Smooth muscle cell (in vitro differentiated cells): ENCODE measurements around the gene DUSP19. TPM values are rescaled to one million over a fixed set of nuclear protein-coding genes. Genes with fewer than 3 reads are reported as not detected.

Experiments used
- DNase-seq: peaks from one replicate; lab custom pipeline; 2025; ENCODE audit not compliant: unreplicated experiment; lab: John Stamatoyannopoulos, UW
- H2AFZ ChIP-seq: fragments of 200-600 bp; sonication (generic); 2 replicates; pipeline ENCODE4 v1.6.0; 2016; ENCODE audit warnings: antibody characterized with exemption, low read depth, mild to moderate bottlenecking
- H3F3A ChIP-seq: fragments of 200-600 bp; sonication (generic); 2 replicates; pipeline ENCODE4 v1.6.0; 2017; ENCODE audit warnings: antibody characterized with exemption, low read depth
- H3K27ac ChIP-seq: fragments of 200-600 bp; sonication (generic); 2 replicates; pipeline ENCODE4 v1.5.1; 2016; ENCODE audit warnings: low read depth, mild to moderate bottlenecking
- H3K27me3 ChIP-seq: fragments of 200-600 bp; sonication (generic); 2 replicates; pipeline ENCODE4 v1.6.1; 2016; ENCODE audit warnings: low read depth, mild to moderate bottlenecking
- H3K36me3 ChIP-seq: fragments of 200-600 bp; sonication (generic); 2 replicates; pipeline ENCODE4 v1.5.1; 2016; ENCODE audit warnings: low read depth
- H3K4me1 ChIP-seq: fragments of 200-600 bp; sonication (generic); 2 replicates; pipeline ENCODE4 v1.5.1; 2016; ENCODE audit warnings: low read depth
- H3K4me2 ChIP-seq: fragments of 200-600 bp; sonication (generic); 2 replicates; pipeline ENCODE4 v1.6.0; 2016; ENCODE audit warnings: mild to moderate bottlenecking
- H3K4me3 ChIP-seq: fragments of 200-600 bp; sonication (generic); 2 replicates; pipeline ENCODE4 v1.5.1; 2016; ENCODE audit warnings: mild to moderate bottlenecking
- H3K79me2 ChIP-seq: fragments of 200-600 bp; sonication (generic); 2 replicates; pipeline ENCODE4 v1.6.0; 2016; ENCODE audit warnings: low read depth, mild to moderate bottlenecking
- H3K9ac ChIP-seq: fragments of 200-600 bp; sonication (generic); 2 replicates; pipeline ENCODE4 v1.6.0; 2016; ENCODE audit warnings: low read depth
- H3K9me3 ChIP-seq: fragments of 200-600 bp; sonication (generic); replicated peaks from 2 replicates; pipeline ENCODE4 v1.5.1; 2016; ENCODE audit warnings: low read depth
- H4K20me1 ChIP-seq: fragments of 200-600 bp; sonication (generic); 2 replicates; pipeline ENCODE4 v1.6.0; 2016; ENCODE audit warnings: low read depth
- CTCF ChIP-seq: fragments of 200-600 bp; sonication (generic); IDR thresholded peaks from 2 replicates; pipeline ENCODE4 v1.5.1; 2017; ENCODE audit warnings: borderline replicate concordance, mild to moderate bottlenecking, antibody characterized with exemption; ENCODE audit not compliant: insufficient read depth, poor library complexity, severe bottlenecking
- WGBS: methylation state at CpG from one replicate; pipeline ENCODE4 v1.1.7; 2016; ENCODE audit warnings: low lambda C conversion rate; 5-methylcytosine and 5-hydroxymethylcytosine counted together
- polyA plus RNA-seq: library from polyadenylated mRNA; unstranded; fragments of >200 nt; fragmentation: Nextera tagmentation; extraction: Ambion mirVana; gene quantifications from 2 replicates; pipeline ENCODE4 v1.2.1, GENCODE V29; 2016
- total RNA-seq: library from RNA; depleted of rRNA; stranded (reverse); fragments of >200 nt; gene quantifications from 2 replicates; pipeline ENCODE4 v1.2.3, GENCODE V29; 2014

Gene DUSP19
- total and polyA plus RNA-seq, 2 experiments from 2014 or later, result 0.70 to 1.2 TPM

GRCh38 chr2:183060571-183061231 is 17.8 kb upstream of the DUSP19 start:
- Histone ChIP-seq H4K20me1 (no peaks in the 10 kb centered on the region), H3K36me3 (no peaks in the 10 kb centered on the region), H3K79me2 (no peaks in the 10 kb centered on the region), H3K4me1 (no peaks in the 10 kb centered on the region), H3K9ac (no peak overlapping the region), H3K4me3 (no peak overlapping the region), H3K27me3 (no peaks in the 10 kb centered on the region), H2AFZ (no peak overlapping the region), H3K27ac (no peak overlapping the region), H3K4me2 (no peak overlapping the region), H3K9me3 (no peaks in the 10 kb centered on the region), H3F3A (no peaks in the 10 kb centered on the region)
- no peak for TF ChIP-seq CTCF
- no peak for DNase-seq
- 97% methylated on average over 14 of the region's 14 CpGs for WGBS

GRCh38 chr2:183063083-183063482 is 15.5 kb upstream of the DUSP19 start:
- H3K79me2 ChIP-seq, result no peaks in the 10 kb centered on the region
- H3F3A ChIP-seq, result no peaks in the 10 kb centered on the region
- H3K4me3 ChIP-seq, result no peak overlapping the region
- no peak overlapping the region for H2AFZ ChIP-seq
- no peak overlapping the region for H3K27ac ChIP-seq
- H3K9me3 ChIP-seq, result no peaks in the 10 kb centered on the region
- no peak for TF ChIP-seq CTCF
- H3K9ac ChIP-seq, result no peak overlapping the region
- 37% methylated on average over 2 of the region's 2 CpGs for WGBS
- DNase-seq, result no peak
- no peaks in the 10 kb centered on the region for H3K36me3 ChIP-seq
- H3K4me1 ChIP-seq, result no peaks in the 10 kb centered on the region
- H3K4me2 ChIP-seq, result no peak overlapping the region
- H3K27me3 ChIP-seq, result no peaks in the 10 kb centered on the region
- H4K20me1 ChIP-seq, result no peaks in the 10 kb centered on the region

GRCh38 chr2:183068561-183068960 is 10.0 kb upstream of the DUSP19 start:
- H3K4me3 ChIP-seq, result no peak overlapping the region
- no peak overlapping the region for H3K4me2 ChIP-seq
- H3K36me3 ChIP-seq, result no peaks in the 10 kb centered on the region
- H3K4me1 ChIP-seq, result no peaks in the 10 kb centered on the region
- no peak for DNase-seq
- no peaks in the 10 kb centered on the region for H3K9me3 ChIP-seq
- WGBS, result 90% methylated on average over 3 of the region's 3 CpGs
- H3F3A ChIP-seq, result no peaks in the 10 kb centered on the region
- TF ChIP-seq CTCF, result no peak
- H4K20me1 ChIP-seq, result no peaks in the 10 kb centered on the region
- no peaks in the 10 kb centered on the region for H3K79me2 ChIP-seq
- H3K9ac ChIP-seq, result no peak overlapping the region
- H2AFZ ChIP-seq, result no peak overlapping the region
- no peaks in the 10 kb centered on the region for H3K27me3 ChIP-seq
- H3K27ac ChIP-seq, result no peak overlapping the region

GRCh38 chr2:183069174-183069573 is 9.4 kb upstream of the DUSP19 start:
- 100% methylated on average over 2 of the region's 2 CpGs for WGBS
- Histone ChIP-seq H4K20me1 (no peaks in the 10 kb centered on the region), H3F3A (no peaks in the 10 kb centered on the region), H3K4me1 (no peaks in the 10 kb centered on the region), H3K4me3 (no peak overlapping the region), H3K27me3 (no peaks in the 10 kb centered on the region), H2AFZ (no peak overlapping the region), H3K9ac (no peak overlapping the region), H3K79me2 (no peaks in the 10 kb centered on the region), H3K27ac (no peak overlapping the region), H3K36me3 (no peaks in the 10 kb centered on the region), H3K9me3 (no peaks in the 10 kb centered on the region), H3K4me2 (no peak overlapping the region)
- no peak for TF ChIP-seq CTCF
- no peak for DNase-seq
